NCI-H82 treated with DMSO at 0.1 percent for 48 hours (cell line): ENCODE measurements around the gene CNIH3.

Experiments
- DNase-seq: peaks from one replicate; lab custom pipeline; 2025; ENCODE audit not compliant: unreplicated experiment; lab: John Stamatoyannopoulos, UW

CNIH3 gene

GRCh38 chr1:224613486-224613885 lies 2.6 kb upstream of the CNIH3 start:
- DNase-seq: no peak

- no peak for DNase-seq
Observed at GRCh38 chr1:224616756-224617409, 766 bp downstream of the CNIH3 start.

DNA sequence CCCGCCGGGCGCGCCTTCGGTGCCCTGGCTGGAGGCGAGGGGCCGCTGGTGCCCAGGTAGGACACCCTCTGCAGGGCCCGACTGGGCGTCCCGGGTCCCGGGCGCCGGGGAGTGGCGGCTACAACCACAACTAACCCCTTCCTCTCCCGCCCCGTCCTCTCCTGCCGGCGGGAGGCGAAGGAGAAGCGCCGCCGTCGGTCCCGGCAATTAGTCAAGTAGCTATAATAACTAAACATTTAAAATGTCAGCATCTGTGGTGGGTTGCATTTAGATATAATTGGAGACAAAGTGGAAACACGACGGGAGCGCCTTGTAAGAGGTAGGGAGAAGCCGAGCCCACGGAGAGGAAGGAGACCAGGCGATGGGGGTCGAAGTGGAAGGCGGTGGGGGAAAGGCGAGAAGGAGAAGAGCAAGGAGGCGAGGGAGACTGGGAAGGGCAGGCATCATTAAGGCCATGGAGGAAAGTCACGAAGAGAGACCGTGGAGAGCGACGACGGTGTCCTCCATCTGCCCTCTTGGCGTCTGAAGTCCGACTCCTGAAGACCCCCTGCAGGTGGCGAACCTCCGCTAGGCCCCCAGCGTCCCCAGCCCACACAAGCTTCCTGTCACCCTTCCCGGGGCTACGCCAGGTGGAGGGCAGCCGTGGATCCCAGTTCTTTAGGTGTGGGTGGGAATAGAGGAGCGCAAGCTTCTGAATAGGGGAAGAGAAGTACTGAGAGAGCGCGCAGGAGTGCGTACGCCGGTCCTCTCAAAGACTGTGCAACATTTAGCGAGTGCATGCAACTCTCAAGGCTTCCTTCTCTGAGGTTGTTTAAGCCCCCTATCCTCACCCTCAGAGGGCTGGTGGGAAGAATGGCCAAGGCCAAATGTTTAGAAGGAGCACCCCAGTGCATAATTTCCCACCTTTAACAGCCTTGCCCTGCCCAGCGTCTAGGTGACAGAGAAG lies 1.6 kb downstream of the CNIH3 start:
- DNase-seq: no peak

GRCh38 chr1:224619209-224619608 lies 3.1 kb downstream of the CNIH3 start:
- no peak for DNase-seq

DNA sequence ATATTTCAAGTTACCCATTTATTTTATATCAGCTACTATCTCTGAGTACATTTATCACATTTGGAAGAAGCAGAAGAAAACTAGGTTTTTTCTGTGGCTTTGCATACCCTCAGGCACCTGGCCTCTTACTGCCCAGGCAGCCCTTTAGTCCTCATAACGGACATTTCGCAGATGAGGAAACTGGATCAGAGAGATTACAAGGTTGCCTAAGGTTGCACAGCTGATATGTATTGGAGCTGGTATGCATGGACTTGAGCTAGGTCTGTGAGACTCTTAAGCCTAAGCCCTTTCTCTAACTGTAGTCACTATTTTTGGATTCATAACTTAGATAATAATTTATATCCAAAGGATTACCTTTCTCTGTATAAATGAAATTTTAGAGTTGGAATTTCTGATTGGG lies 4.0 kb downstream of the CNIH3 start:
- no peak for DNase-seq

DNA sequence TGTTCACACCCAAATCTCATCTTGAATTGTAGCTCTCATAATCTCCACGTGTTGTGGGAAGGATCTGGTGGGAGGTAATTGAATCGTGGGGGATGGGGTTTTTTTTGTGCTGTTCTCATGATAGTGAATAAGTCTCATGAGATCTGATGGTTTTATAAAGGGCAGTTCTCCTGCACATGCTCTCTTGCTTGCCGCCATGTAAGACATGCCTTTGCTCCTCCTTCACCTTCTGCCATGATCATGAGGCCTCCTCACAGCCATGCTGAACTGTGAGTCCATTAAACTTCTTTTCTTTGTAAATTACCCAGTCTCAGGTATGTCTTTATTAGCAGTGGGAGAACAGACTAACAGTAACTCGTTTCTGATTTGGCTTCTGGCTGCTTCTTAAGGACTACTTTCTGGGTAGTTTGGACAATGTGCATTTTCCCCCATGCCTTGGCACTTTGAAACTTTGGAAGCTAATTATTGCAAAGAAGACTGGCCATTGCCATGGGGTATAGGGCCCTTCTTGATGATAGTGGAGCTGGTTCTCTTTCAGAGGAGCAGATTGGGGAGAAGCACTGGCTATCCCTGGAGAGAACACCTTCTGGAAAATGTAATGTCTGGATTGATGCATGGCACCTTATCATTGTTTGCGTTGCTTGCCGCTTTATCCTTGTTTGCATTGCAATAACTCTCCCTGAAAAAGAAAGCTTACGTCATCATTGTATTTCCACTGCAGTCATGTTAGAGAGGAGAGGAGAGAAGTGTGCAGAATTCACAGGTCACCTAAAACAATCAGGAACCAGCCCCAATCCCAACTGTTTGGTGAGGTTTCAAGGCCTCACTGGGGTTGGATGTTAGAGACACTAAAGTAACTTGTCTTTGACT lies 5.9 kb downstream of the CNIH3 start:
- no peak for DNase-seq

DNA sequence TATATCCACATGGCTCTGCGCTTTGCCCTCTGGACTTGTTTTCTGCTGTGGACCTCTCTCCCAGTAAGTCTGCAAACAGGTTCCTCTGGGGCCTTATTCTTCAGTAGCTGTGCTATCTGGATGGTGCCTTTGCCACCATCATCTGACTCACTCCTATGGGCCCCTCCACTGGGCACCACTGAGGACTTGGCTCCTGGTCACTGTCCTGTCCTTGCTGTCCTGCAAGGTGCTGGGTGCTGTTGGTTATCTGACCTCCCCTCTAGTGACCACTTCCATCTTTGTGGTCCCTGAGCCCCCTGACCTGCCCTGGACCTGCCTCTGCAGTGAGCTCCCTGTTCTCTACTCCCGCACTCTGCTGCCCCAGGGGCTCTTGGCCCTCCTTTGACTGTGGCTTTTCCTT lies 6.7 kb downstream of the CNIH3 start:
- no peak for DNase-seq

DNA sequence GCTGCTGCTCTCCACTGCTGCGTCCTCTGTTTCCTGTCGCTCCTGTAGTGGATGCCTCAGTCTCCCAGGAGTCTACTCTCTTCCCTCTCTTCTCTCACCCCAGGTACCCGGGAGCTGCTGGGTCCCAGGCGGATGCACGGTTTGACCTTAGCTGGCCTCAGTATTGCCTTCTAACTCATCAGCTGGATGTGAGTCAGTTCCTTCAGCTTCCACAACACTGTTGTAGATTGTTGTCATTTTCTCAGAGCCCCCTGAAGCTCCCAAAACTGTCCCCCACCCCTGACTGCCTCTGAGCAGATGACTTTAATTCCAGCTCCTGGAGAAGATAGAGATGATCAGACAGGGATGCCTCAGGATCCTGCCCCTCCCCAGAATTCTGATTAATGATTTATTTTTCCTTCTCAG lies 7.2 kb downstream of the CNIH3 start:
- no peak for DNase-seq

GRCh38 chr1:224623743-224624333 lies 7.7 kb downstream of the CNIH3 start:
- no peak for DNase-seq

DNA sequence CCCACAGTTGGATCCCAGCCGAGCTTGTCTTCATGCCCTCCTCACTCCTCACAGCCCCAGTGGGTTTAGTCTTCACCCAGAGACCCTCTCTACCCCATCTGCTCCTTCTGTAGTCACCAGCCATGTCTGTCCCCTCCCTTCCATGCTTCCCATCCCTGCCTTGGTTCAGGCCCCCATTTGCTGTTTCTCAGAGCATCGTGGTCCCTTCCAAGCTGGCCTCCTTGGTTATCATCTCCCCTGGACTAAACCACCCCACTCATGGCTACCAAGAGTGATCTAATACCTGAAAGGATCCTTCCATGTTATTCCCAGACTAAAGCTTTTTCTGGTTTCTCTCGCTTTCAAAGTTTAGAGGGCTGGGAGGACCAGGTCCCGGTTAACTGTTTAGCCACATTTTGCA lies 8.3 kb downstream of the CNIH3 start:
- DNase-seq: no peak

GRCh38 chr1:224626042-224626441 lies 9.9 kb downstream of the CNIH3 start:
- no peak for DNase-seq

GRCh38 chr1:224629965-224630364 lies 13.8 kb downstream of the CNIH3 start:
- DNase-seq: no peak

DNA sequence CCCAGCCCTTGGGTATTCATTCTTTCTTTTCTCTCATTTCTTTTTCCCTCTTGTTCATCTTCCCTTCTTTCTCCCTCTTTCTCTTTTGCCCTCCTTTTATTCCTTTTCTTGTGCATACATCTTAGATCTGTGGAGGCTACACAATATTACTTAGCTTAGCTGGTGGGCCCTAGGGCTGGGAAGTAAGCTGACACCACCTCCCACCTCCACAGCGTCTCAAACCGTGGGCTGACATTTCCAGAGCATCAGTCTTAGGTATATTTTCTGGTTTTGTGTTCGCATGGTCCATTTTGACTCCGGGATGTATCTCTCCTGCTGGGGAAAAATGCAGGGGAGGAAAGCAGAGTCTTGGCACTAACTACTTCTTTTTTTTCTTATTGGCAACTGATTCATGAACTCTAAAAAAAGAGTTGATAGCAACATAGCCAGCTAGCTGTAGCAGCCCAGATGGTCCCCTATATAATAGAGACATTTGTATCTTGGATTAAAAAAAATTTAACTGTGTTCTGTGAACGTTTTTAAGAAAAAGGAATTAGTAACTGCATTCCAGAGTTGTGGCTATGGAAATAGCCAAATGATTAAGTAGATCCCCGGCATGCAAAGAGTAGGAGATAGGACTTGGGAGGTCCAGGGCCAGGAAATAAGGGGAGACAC lies 15.5 kb downstream of the CNIH3 start:
- DNase-seq: no peak

- no peak for DNase-seq
Observed at GRCh38 chr1:224632381-224632871, 16.3 kb downstream of the CNIH3 start.

GRCh38 chr1:224632921-224633321 lies 16.8 kb downstream of the CNIH3 start:
- DNase-seq: no peak

- no peak for DNase-seq
Observed at GRCh38 chr1:224635356-224635755, 19.2 kb downstream of the CNIH3 start.

DNA sequence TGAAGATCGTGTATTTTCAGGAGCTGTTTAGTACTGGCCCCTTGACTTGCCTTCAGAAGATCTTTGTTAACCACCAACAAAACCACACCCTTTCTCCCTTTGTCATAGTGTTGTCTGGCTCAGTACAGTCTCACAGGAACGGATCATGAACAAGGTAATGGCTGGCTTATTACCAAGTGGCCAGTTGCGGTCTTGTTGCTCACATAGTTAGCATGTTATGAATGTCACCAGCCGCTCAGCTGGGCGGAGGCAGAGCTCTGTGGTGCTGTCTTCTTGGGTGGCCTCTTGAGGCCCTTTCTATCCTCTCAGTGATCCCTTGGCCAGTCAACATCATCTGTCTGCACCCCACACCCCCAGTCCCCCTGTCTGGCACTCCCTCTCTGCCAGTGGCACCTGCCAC lies 21.4 kb downstream of the CNIH3 start:
- no peak for DNase-seq

DNA sequence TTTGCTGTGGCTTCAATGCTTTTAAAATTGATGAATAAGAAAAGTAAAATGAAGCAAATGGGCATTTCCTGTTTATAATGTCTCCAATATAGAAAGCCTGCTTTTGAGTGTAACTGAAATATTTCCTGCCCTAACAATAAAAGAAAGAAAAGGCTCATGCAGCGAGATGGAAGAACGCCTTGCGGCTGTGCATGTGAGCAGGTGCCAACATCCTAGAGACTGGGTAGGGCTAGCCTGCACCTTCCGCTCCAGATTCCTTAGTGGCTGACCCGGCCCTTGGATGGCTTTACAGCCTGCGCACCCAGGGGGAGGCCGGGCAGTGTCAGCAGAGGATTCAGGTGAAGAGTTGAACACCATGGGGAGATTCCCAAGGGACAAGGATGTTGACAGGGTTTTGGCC lies 21.8 kb downstream of the CNIH3 start:
- DNase-seq: no peak

GRCh38 chr1:224639426-224639975 lies 23.4 kb downstream of the CNIH3 start:
- DNase-seq: no peak

DNA sequence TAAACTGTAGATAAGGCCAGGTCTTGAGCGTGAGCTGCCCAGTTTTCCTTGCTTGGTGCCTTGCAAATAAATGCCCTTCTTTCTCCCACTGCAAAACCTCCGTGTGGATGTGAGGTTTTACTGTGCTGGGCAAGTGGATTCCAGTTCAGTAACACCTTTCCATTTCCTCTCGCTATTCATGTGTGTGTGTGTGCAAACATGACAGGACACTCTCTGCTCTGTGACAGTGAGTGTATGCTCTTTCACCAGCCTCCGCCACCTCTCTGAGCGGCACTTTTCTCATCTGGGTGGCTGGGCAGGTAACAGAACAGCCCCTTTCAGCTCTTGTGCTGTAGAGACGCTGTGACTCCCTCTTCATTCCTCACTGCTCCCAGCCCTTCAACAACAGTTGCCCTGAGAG lies 23.9 kb downstream of the CNIH3 start:
- DNase-seq: no peak
